HCT116 (cell line): Measurements from ENCODE around the gene CLSTN1. TPM values are rescaled to one million over a fixed set of nuclear protein-coding genes. Genes with fewer than 3 reads are reported as not detected.

ENCODE experiments used
- total RNA-seq: library from RNA; stranded (reverse); gene quantifications from one replicate; pipeline ENCODE4 v1.2.1, GENCODE V29; 2021; ENCODE audit not compliant: unreplicated experiment

CLSTN1 gene
- total RNA-seq, 1 experiment from 2014 or later, result 113 TPM

Other genes with a start within 250 kb of the CLSTN1 start
- gene TMEM201, start 235.1 kb downstream of the CLSTN1 start, total RNA-seq, result 27.6 TPM
- 9.2 TPM for gene PIK3CD, start 172.2 kb downstream of the CLSTN1 start, total RNA-seq
- 31.3 TPM for gene CTNNBIP1, start 86.3 kb upstream of the CLSTN1 start, total RNA-seq
- gene LZIC, start 119.4 kb upstream of the CLSTN1 start, total RNA-seq, result 26.6 TPM
- gene NMNAT1, start 119.5 kb upstream of the CLSTN1 start, total RNA-seq, result 8.6 TPM
- gene RBP7, start 173.3 kb upstream of the CLSTN1 start, total RNA-seq, result 45.6 TPM
- gene UBE4B, start 209.0 kb upstream of the CLSTN1 start, total RNA-seq, result 44.7 TPM